ENCODE data around the gene VIPR2.
"Not testable (repeated sequence)": the region's sequence is repeated elsewhere in the genome, so short reads cannot be mapped to it uniquely, and the experiment has no call there.

The VIPR2 gene

GRCh38 chr7:159144758-159145489 lies at the start of gene VIPR2:
VIPR2 (minus strand) TSS chr7:159144867; CDS start chr7:159144771, 96 bp downstream.
- DNase-seq (ENCODE audit: low read depth in 2 of 2): peak in 1 of 2 donors; percentile 10

- no peak for DNase-seq (ENCODE audit: low read depth in 2 of 2)
These were observed 49.0 kb upstream of the VIPR2 start for GRCh38 chr7:159193543-159194090.

- no peak for DNase-seq (ENCODE audit: low read depth in 2 of 2)
These were observed 48.2 kb upstream of the VIPR2 start for GRCh38 chr7:159192725-159193453.

- DNase-seq (ENCODE audit: low read depth in 2 of 2): no peak
These were observed 47.3 kb upstream of the VIPR2 start for GRCh38 chr7:159192013-159192412.

- DNase-seq (ENCODE audit: low read depth in 2 of 2): no peak
These were observed 46.6 kb upstream of the VIPR2 start for GRCh38 chr7:159191236-159191635.

GRCh38 chr7:159188011-159188410 lies 43.3 kb upstream of the VIPR2 start:
- DNase-seq (ENCODE audit: low read depth in 2 of 2): no peak

GRCh38 chr7:159179241-159179640 lies 34.6 kb upstream of the VIPR2 start:
- no peak for DNase-seq (ENCODE audit: low read depth in 2 of 2)

- no peak for DNase-seq (ENCODE audit: low read depth in 2 of 2)
These were observed 32.8 kb upstream of the VIPR2 start for GRCh38 chr7:159177284-159177953.

- DNase-seq (ENCODE audit: low read depth in 2 of 2): no peak
These were observed 31.1 kb upstream of the VIPR2 start for GRCh38 chr7:159175792-159176191.

GRCh38 chr7:159175100-159175499 lies 30.4 kb upstream of the VIPR2 start:
- not testable (repeated sequence) for DNase-seq (ENCODE audit: low read depth in 2 of 2)

GRCh38 chr7:159172400-159172799 lies 27.7 kb upstream of the VIPR2 start:
- no peak for DNase-seq (ENCODE audit: low read depth in 2 of 2)

- no peak for DNase-seq (ENCODE audit: low read depth in 2 of 2)
These were observed 24.7 kb upstream of the VIPR2 start for GRCh38 chr7:159169391-159169790.

- DNase-seq (ENCODE audit: low read depth in 2 of 2): no peak
These were observed 22.5 kb upstream of the VIPR2 start for GRCh38 chr7:159167139-159167538.

- no peak for DNase-seq (ENCODE audit: low read depth in 2 of 2)
These were observed 21.9 kb upstream of the VIPR2 start for GRCh38 chr7:159166530-159166929.

GRCh38 chr7:159165352-159165751 lies 20.7 kb upstream of the VIPR2 start:
- DNase-seq (ENCODE audit: low read depth in 2 of 2): no peak

GRCh38 chr7:159163703-159164301 lies 19.1 kb upstream of the VIPR2 start:
- DNase-seq (ENCODE audit: low read depth in 2 of 2): not testable (repeated sequence)

- DNase-seq (ENCODE audit: low read depth in 2 of 2): not testable (repeated sequence)
These were observed 17.5 kb upstream of the VIPR2 start for GRCh38 chr7:159162050-159162626.

- DNase-seq (ENCODE audit: low read depth in 2 of 2): no peak
These were observed 15.8 kb upstream of the VIPR2 start for GRCh38 chr7:159160450-159160849.

GRCh38 chr7:159159731-159160130 lies 15.1 kb upstream of the VIPR2 start:
- DNase-seq (ENCODE audit: low read depth in 2 of 2): no peak

- DNase-seq (ENCODE audit: low read depth in 2 of 2): no peak
These were observed 14.3 kb upstream of the VIPR2 start for GRCh38 chr7:159158888-159159405.

All from stimulated activated CD8-positive, alpha-beta memory T cell treated with anti-CD3 and anti-CD28 coated beads, Interleukin-2, amount 100 ng/mL, for 1 hour (primary cell).